Erythroblast (primary cell): ENCODE data around the gene FOXI3.

Experiments used
- GATA1 ChIP-seq: IDR thresholded peaks from 2 replicates; pipeline ENCODE4 v1.6.1; 2011; ENCODE audit warnings: low read depth, mild to moderate bottlenecking, control low read depth, low read length, moderate library complexity
- POLR2A ChIP-seq: IDR thresholded peaks from 2 replicates; pipeline ENCODE4 v1.6.1; 2011; ENCODE audit warnings: mild to moderate bottlenecking, low read length

DNA sequence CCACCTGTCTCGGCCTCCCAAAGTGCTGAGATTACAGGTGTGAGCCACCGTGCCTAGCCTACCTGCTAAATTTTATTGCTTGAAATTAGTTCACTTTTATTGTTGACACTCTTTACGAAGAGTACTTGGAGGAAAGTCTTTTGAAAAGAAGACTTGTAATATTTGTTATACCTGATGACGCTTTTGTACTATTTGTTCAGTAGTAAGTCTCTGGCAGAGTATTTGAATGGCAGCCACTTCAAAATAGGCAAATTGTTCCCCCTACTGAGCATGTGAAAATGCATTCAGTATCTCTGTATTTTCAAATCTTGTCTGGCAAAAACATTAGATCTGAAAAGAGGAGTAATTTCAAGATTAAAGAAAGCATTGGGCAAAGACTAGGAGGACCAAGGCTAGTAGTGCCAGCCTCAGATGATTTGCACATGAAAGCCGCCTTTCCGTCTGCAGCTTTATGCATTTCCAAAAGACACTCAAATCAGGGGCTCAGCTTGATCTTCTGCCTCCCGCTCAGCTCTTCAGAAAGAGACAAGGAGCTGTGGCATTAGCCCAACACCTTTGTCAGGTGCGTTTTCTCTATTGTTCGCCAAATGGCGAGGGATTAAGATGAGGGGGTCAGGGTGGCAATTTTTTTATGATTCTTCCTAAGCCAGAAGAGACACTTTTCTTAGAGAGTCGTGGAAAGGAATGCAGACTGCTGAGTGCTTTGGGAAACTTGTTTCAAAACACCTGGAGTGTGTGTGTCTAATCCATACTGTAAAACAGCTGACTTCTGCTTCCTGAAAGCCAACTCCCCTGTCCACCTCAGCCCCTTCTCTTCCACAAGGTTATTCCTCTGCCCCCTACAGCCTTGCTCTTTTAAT, 18.8 kb upstream of the FOXI3 start:
- TF ChIP-seq POLR2A = no peak
- TF ChIP-seq GATA1 = no peak
